Transverse colon (tissue), 3 donors: ENCODE measurements around the gene CFAP20DC.

Experiments used
- EP300 ChIP-seq: sonication (generic); formaldehyde crosslinking; IDR thresholded peaks from one replicate; pipeline ENCODE4 v1.6.1; 2017; ENCODE audit warnings: antibody characterized with exemption, low read depth
- POLR2A ChIP-seq: fragments of 450-650 bp; IDR thresholded peaks from one replicate; pipeline ENCODE4 v1.6.1; 2016; ENCODE audit warnings: antibody characterized with exemption, mild to moderate bottlenecking, moderate library complexity
- TF ChIP-seq, protein P1 (sequence below), 5 experiments: fragments of 200-600 bp in 3 of 5; fragments of 450-650 bp in 2 of 5; sonication (generic) in 3 of 5; IDR thresholded peaks; 1 replicate in 2 of 5; 2 replicates in 3 of 5; pipeline ENCODE4 v1.5.1; 2016 to 2017; ENCODE audit warnings: antibody characterized with exemption in 5 of 5, inconsistent platforms in 3 of 5, mild to moderate bottlenecking in 2 of 5, moderate library complexity in 1 of 5

DNA sequence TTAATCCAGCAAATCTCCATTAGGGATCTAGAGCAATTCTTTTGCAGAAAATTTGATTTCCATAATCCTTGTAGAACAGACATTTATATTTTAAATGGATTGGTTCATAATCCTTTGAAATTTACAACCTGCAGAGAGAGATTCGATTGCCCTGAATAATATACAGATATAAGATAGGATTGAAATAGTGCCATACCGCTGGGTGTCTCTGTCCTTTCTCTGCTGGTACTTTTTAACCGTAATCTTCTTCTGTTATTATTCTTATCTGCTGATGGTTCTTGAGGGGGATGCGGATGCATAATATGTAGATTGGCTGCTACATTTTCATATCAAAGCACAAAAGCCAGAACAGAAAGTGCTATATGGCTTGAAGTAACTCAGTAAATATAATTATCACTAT lies 182.2 kb downstream of the CFAP20DC start:
- no peak for TF ChIP-seq EP300
- TF ChIP-seq, protein P1, sequence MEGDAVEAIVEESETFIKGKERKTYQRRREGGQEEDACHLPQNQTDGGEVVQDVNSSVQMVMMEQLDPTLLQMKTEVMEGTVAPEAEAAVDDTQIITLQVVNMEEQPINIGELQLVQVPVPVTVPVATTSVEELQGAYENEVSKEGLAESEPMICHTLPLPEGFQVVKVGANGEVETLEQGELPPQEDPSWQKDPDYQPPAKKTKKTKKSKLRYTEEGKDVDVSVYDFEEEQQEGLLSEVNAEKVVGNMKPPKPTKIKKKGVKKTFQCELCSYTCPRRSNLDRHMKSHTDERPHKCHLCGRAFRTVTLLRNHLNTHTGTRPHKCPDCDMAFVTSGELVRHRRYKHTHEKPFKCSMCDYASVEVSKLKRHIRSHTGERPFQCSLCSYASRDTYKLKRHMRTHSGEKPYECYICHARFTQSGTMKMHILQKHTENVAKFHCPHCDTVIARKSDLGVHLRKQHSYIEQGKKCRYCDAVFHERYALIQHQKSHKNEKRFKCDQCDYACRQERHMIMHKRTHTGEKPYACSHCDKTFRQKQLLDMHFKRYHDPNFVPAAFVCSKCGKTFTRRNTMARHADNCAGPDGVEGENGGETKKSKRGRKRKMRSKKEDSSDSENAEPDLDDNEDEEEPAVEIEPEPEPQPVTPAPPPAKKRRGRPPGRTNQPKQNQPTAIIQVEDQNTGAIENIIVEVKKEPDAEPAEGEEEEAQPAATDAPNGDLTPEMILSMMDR (IDR thresholded peaks at IDR 0.05) = no peak
- no peak for TF ChIP-seq POLR2A
